HFFc6 (cell line): ENCODE data around the gene GASK1A. TPM values are rescaled to one million over a fixed set of nuclear protein-coding genes. Genes with fewer than 3 reads are reported as not detected.

Experiments used
- DNase-seq: peaks from one replicate; pipeline ENCODE4 v3.0.0-alpha.2; 2018
- H3K27ac Mint-ChIP-seq: 2 replicates; pipeline ENCODE4 v1.8.0; 2020; ENCODE audit warnings: mild to moderate bottlenecking, mixed read lengths
- H3K27me3 Mint-ChIP-seq: 2 replicates; pipeline ENCODE4 v1.8.0; 2021; ENCODE audit warnings: mild to moderate bottlenecking, moderate library complexity, mixed read lengths; ENCODE audit not compliant: insufficient read depth
- H3K36me3 Mint-ChIP-seq: 2 replicates; pipeline ENCODE4 v1.8.0; 2021; ENCODE audit warnings: low read depth, mixed read lengths
- H3K4me1 Mint-ChIP-seq: 2 replicates; pipeline ENCODE4 v1.8.0; 2020; ENCODE audit warnings: low read depth, mixed read lengths
- H3K4me3 Mint-ChIP-seq: 2 replicates; pipeline ENCODE4 v1.8.0; 2020; ENCODE audit warnings: mild to moderate bottlenecking, moderate library complexity, mixed read lengths
- H3K9me3 Mint-ChIP-seq: 2 replicates; pipeline ENCODE4 v1.8.0; 2020; ENCODE audit warnings: mild to moderate bottlenecking, mixed read lengths
- CTCF ChIP-seq: fragments of 200-600 bp; sonication (generic); IDR thresholded peaks from 2 replicates; pipeline ENCODE4 v1.5.0; 2021; ENCODE audit warnings: antibody characterized with exemption, mild to moderate bottlenecking
- total RNA-seq, 6 experiments: library from RNA; stranded (reverse); fragmentation: NEBNext Ultra II Directional; extraction: Animal tissue kit (Norgen Biotek cat#: 25700); gene quantifications; 2 replicates in 1 of 6; 3 replicates in 5 of 6; pipeline ENCODE4 v1.2.3, GENCODE V29; 2021

The GASK1A gene
- total RNA-seq, 6 experiments from 2014 or later, result not detected

- no peak for DNase-seq
- no peak for TF ChIP-seq CTCF
- Mint-ChIP-seq H3K27ac (no peak overlapping the region), H3K36me3 (no peaks in the 10 kb centered on the region), H3K9me3 (no peaks in the 10 kb centered on the region), H3K27me3 (peaks cover 28% of the 10 kb centered on the region), H3K4me3 (no peak overlapping the region), H3K4me1 (no peaks in the 10 kb centered on the region)
Observed at GRCh38 chr3:43031485-43031884, 52.4 kb downstream of the GASK1A start.

GRCh38 chr3:43031889-43032545 lies 52.9 kb downstream of the GASK1A start:
- Mint-ChIP-seq H3K4me3 (no peak overlapping the region), H3K27me3 (peaks cover 33% of the 10 kb centered on the region), H3K27ac (no peak overlapping the region), H3K36me3 (no peaks in the 10 kb centered on the region), H3K9me3 (no peaks in the 10 kb centered on the region), H3K4me1 (no peaks in the 10 kb centered on the region)
- no peak for TF ChIP-seq CTCF
- DNase-seq, result no peak

GRCh38 chr3:43032646-43033628 lies 53.8 kb downstream of the GASK1A start:
- Mint-ChIP-seq H3K27ac (no peak overlapping the region), H3K4me3 (no peak overlapping the region), H3K9me3 (no peaks in the 10 kb centered on the region), H3K4me1 (no peaks in the 10 kb centered on the region), H3K27me3 (peaks cover 33% of the 10 kb centered on the region), H3K36me3 (no peaks in the 10 kb centered on the region)
- no peak for DNase-seq
- TF ChIP-seq CTCF, result no peak

GRCh38 chr3:43034200-43034599 lies 55.1 kb downstream of the GASK1A start:
- no peak overlapping the region for H3K4me3 Mint-ChIP-seq
- TF ChIP-seq CTCF, result no peak
- peaks cover 30% of the 10 kb centered on the region for H3K27me3 Mint-ChIP-seq
- H3K9me3 Mint-ChIP-seq, result no peaks in the 10 kb centered on the region
- no peak for DNase-seq
- no peaks in the 10 kb centered on the region for H3K4me1 Mint-ChIP-seq
- no peaks in the 10 kb centered on the region for H3K36me3 Mint-ChIP-seq
- H3K27ac Mint-ChIP-seq, result no peak overlapping the region

- H3K4me3 Mint-ChIP-seq, result no peak overlapping the region
- H3K36me3 Mint-ChIP-seq, result no peaks in the 10 kb centered on the region
- peaks cover 29% of the 10 kb centered on the region for H3K27me3 Mint-ChIP-seq
- H3K4me1 Mint-ChIP-seq, result no peaks in the 10 kb centered on the region
- no peak for DNase-seq
- no peak overlapping the region for H3K27ac Mint-ChIP-seq
- no peak for TF ChIP-seq CTCF
- no peaks in the 10 kb centered on the region for H3K9me3 Mint-ChIP-seq
Observed at GRCh38 chr3:43034911-43035310, 55.8 kb downstream of the GASK1A start.
